Ovary (tissue), 3 donors: Measurements from ENCODE around the gene NCK2.

Source experiments
- CTCF ChIP-seq, 3 donors: fragments of 450-650 bp in 2 of 3; fragments of 200-600 bp in 1 of 3; IDR thresholded peaks; one replicate each; pipeline versions ENCODE4 v1.5.1 to v1.8.0; 2016 to 2022; ENCODE audit warnings: antibody characterized with exemption in 3 of 3, mild to moderate bottlenecking in 1 of 3
- POLR2A ChIP-seq: fragments of 450-650 bp; IDR thresholded peaks from one replicate; pipeline ENCODE4 v1.6.1; 2017; ENCODE audit warnings: antibody characterized with exemption, mild to moderate bottlenecking, moderate library complexity
- donor health status: DM: no; HTN: no; CAD: no.

GRCh38 chr2:105882341-105882740 lies 137.6 kb downstream of the NCK2 start:
- TF ChIP-seq CTCF (IDR thresholded peaks at IDR 0.05) (no peak), POLR2A (no peak)
